GM19372 (cell line): ENCODE measurements around the gene IL17B.

Experiments
- ATAC-seq: cut with Tn5 transposase; IDR thresholded peaks from one replicate; pipeline ENCODE4 v1.9.1; 2021; ENCODE audit warnings: mild to moderate bottlenecking, low read depth, moderate library complexity; ENCODE audit not compliant: unreplicated experiment

IL17B gene

GRCh38 chr5:149415066-149415967, 36.2 kb upstream of the IL17B start:
- ATAC-seq, result no peak

GRCh38 chr5:149414405-149415065, 35.4 kb upstream of the IL17B start:
- ATAC-seq, result no peak

GRCh38 chr5:149413477-149414210, 34.6 kb upstream of the IL17B start:
- no peak for ATAC-seq

GRCh38 chr5:149412783-149413476, 33.8 kb upstream of the IL17B start:
- no peak for ATAC-seq

GRCh38 chr5:149411738-149412519, 32.8 kb upstream of the IL17B start:
- no peak for ATAC-seq

- ATAC-seq, result no peak
These were observed 31.8 kb upstream of the IL17B start for GRCh38 chr5:149410721-149411432.

GRCh38 chr5:149410071-149410470, 31.0 kb upstream of the IL17B start:
- ATAC-seq, result no peak

- ATAC-seq, result no peak
These were observed 30.3 kb upstream of the IL17B start for GRCh38 chr5:149409268-149409948.

- no peak for ATAC-seq
These were observed 29.4 kb upstream of the IL17B start for GRCh38 chr5:149408252-149409099.

GRCh38 chr5:149407323-149408251, 28.5 kb upstream of the IL17B start:
- ATAC-seq, result no peak

- ATAC-seq, result no peak
These were observed 27.9 kb upstream of the IL17B start for GRCh38 chr5:149406979-149407306.

- ATAC-seq, result no peak
These were observed 27.3 kb upstream of the IL17B start for GRCh38 chr5:149406203-149406978.

- no peak for ATAC-seq
These were observed 26.6 kb upstream of the IL17B start for GRCh38 chr5:149405550-149406202.

- ATAC-seq, result no peak
These were observed 25.9 kb upstream of the IL17B start for GRCh38 chr5:149404746-149405549.
